Mesenteric fat pad (tissue), 1 donor: ENCODE data around the gene PRR19. TPM values are rescaled to one million over a fixed set of nuclear protein-coding genes. Genes with fewer than 3 reads are reported as not detected.
"Not testable (repeated sequence)": the region's sequence is repeated elsewhere in the genome, so short reads cannot be mapped to it uniquely, and the experiment has no call there.

Experiments
- DNase-seq: peaks from one replicate; pipeline ENCODE4 v3.0.0-alpha.2; 2020; ENCODE audit warnings: low spot score
- total RNA-seq: library from RNA; stranded (reverse); fragmentation: NEBNext Ultra II Directional; extraction: Animal tissue kit (Norgen Biotek cat#: 25700); gene quantifications from one replicate; pipeline ENCODE4 v1.2.1, GENCODE V29; 2021
- donor health status: DM: yes; HTN: yes; CAD: no.

The PRR19 gene
- total RNA-seq, 1 donor from 2014 or later, result not detected

GRCh38 chr19:42325308-42325895, 23.5 kb downstream of the PRR19 start, which contains the start of gene MEGF8:
TSS of gene MEGF8 (plus strand) at chr19:42325635. CDS start at chr19:42326244, 609 bp downstream.
- DNase-seq, result peak; percentile 98

DNA sequence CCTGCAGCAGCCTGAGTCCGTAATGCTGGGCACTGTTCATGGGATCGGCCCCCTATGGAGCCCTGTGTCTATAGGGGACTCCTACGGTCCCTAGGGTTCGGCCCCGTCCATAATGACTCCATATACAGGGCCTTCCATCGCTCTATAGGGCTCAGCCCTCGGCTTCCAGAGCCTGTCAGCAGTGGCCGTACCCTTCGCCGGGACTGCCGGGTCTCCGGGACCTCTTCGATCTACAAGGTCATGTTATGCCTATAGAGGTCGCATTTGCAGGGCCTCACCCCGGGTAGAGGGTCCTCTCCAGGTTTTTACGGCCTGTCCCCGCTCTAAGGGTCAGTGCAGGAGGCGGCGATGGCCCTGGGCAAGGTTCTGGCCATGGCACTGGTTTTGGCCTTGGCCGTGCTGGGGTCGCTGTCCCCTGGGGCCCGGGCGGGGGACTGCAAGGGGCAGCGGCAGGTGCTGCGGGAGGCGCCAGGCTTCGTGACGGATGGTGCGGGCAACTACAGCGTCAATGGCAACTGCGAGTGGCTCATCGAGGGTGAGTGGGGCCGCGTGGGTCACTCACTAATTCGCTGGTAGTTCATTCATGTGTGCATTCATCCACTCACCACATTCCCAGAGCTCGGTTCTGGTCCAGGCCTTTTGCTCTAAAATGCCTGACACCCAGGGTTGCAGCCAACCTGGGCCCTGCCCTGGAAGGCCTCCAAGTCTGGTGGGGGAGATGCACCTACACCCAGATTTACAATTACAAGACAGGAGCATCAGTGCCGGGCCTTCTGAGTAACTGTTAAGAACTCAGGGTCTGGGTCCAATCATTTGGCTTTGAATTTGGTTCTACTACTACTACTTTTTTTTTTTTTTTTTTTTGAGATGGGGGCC, 24.2 kb downstream of the PRR19 start:
- DNase-seq, result no peak

DNA sequence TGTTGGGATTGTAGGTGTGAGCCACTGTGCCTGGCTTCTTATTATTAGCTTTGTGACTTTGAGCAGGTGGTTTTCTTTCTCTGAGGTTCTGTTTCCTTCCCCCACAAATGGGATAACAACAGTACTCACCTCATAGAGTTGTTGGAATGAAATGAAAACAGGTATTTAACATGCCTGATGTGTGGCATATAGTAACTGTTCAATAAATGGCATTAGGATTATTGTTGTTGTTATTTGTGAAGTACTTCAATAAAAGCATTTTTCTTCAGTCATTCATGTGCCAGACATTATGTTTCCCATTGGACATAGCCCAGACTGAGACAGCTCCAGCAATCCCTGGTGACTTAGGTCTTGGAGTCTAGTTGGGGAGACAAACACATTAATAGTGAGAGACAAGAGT, 25.0 kb downstream of the PRR19 start:
- DNase-seq, result no peak

GRCh38 chr19:42327381-42327780, 25.4 kb downstream of the PRR19 start:
- DNase-seq, result no peak

- DNase-seq, result no peak
Measured at GRCh38 chr19:42328106-42328505, 26.2 kb downstream of the PRR19 start.

DNA sequence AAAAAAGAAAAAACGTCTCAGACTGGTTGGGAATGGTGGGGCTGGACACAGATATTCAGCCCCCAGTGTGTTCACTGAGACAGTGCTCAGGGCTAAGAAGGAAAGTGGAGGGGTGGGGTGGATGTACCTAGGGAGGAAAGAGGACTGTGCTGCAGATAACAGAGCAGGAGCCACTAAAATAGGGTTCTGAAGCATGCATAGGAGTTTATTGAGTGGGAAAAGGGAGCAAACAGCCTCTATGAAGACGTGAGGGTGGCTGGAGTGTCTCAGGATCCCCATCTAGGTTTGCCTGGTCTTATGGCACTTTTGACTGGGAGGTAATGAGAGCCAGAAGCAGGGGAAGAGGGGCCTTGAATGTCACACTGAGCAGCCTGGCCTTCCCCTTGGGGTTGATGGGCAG, 26.9 kb downstream of the PRR19 start:
- DNase-seq, result no peak

DNA sequence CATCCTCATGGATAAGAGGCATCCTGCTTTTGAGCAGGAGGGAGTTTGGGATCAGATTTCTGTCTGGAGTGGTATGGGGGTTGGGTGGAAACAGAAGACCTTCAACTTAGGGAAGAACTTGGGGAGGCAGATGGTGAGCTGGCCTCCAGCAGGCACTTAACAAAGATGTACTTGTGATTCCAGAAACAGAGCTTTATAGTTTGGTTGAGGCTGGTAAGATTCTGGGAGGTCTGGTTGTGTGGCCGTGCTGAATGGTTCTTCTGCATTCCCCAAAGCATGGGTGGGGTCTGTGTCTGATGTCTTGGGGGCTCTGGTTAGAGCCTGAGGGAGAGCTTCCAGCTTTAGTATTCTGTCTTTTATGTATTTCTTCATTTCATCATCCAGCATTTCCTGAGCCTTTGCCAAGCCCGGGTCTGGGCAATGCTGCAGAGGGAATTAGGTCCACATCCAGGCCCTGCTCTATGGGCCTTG, 28.3 kb downstream of the PRR19 start:
- DNase-seq, result no peak

- not testable (repeated sequence) for DNase-seq
Measured at GRCh38 chr19:42331333-42331732, 29.4 kb downstream of the PRR19 start.

GRCh38 chr19:42332059-42332458, 30.1 kb downstream of the PRR19 start:
- DNase-seq, result no peak

DNA sequence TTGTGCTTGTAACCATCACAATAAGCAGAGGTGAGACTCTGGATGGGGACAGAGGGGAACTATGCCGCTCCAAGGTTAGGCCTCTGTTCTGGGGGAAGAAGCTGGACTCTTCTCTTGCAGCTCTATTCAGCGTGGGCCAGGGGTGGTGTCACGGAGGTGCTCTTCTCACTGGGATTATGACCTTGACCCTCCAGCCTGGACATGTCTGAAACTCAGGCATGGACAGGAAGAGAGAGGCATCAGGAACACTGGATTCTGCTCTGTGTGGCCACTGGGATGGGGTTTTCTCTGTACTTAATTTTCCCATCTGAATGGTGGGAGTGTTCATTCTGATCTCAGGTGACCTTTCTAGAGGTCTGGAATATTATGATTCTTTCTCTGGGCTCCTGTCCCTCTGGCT, 31.1 kb downstream of the PRR19 start:
- DNase-seq, result no peak

GRCh38 chr19:42333975-42334696, 32.2 kb downstream of the PRR19 start:
- DNase-seq, result no peak

DNA sequence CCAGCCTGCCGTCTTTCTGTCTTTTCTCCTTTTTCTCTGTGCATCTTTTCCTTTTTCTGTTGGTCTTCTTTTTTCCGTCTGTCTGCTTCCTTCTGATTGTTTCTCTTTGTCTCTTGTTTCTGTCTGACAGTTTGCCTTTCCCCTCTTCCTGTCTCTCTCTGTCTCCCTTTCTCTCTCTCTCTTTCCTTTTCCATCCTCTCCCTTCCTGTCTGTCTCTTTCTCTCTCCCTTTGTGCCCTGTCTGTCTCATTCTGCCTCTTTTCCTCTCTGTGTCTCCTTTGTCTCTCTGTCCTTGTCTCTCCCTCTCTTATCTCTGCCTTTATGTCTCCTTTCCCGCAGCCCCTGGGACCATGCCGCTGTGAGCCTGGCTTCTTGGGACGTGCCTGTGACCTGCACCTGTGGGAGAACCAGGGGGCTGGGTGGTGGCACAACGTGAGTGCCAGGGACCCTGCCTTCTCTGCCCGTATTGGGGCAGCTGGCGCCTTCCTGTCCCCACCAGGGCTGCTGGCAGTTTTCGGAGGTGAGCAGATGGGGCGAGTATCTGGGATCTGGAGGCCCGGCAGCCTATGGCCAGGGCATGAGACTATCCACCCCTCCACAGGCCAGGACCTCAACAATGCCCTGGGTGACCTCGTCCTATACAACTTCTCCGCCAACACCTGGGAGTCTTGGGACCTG, 32.9 kb downstream of the PRR19 start:
- DNase-seq, result no peak

DNA sequence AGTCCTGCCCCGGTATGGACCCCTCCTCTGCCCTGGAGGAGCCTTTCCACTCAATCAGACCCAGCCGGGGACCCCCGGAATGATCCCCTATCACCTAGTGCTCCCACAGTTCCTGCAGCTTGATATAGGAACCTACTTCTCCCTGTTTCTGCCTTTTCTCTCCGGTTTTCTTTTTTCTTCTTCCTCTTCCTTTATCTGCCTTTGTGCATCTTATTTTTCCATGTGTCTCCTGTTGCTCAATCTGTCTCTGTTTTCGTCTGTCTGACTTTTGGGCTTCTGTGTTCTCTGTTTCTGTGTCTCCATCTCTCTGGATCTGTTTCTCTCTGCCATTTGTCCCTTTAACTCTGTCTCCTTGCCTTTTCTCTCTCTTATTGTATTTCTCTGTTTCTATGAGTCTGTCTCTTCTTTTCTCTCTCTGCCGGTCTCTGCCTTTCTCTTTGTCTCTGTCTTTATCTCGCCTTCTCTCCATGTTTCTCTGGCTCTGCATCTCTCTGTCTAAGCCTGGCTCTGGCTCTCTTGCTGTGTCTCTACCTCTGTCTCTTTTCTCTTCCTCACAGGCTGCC, 33.5 kb downstream of the PRR19 start:
- DNase-seq, result no peak

DNA sequence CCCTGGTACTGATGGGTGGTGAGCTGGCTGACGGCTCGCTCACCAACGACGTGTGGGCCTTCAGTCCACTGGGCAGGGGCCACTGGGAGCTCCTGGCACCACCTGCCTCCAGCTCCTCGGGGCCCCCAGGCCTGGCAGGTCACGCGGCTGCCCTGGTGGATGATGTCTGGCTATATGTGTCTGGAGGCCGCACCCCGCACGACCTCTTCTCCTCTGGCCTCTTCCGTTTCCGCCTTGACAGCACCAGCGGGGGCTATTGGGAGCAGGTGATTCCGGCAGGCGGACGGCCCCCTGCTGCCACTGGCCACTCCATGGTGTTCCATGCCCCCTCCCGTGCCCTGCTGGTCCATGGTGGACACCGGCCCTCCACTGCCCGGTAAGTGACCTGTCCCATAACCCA, 34.0 kb downstream of the PRR19 start:
- DNase-seq, result no peak

DNA sequence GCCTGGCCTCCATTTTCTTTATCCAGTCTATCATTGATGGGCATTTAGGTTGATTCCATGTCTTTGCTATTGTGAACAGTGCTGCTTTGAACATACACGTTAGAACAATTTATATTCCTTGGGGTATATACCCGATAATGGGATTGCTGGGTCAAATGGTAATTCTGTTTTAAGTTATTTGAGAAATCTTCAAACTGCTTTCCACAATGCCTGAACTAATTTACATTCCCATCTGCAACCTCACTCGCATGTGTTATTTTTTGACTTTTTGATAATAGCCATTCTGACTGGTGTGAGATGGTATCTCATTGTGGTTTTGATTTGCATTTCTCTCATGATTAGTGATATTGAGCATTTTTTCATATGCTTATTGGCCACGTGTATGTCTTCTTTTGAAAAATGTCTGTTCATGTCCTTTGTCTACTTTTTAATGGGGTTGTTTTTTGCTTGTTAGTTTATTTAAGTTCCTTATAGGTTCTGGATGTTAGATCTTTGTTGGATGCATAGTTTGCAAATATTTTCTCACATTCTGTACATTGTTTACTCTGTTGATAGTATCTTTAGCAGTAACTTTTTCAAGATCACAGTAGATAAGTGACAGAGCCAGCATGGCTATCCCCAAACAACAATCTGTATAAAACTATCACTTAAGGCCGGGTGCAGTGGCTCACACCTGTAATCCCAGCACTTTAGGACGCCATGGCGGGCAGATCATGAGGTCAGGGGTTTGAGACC, 37.4 kb downstream of the PRR19 start:
- DNase-seq, result not testable (repeated sequence)

GRCh38 chr19:42339922-42340321, 38.0 kb downstream of the PRR19 start:
- not testable (repeated sequence) for DNase-seq

DNA sequence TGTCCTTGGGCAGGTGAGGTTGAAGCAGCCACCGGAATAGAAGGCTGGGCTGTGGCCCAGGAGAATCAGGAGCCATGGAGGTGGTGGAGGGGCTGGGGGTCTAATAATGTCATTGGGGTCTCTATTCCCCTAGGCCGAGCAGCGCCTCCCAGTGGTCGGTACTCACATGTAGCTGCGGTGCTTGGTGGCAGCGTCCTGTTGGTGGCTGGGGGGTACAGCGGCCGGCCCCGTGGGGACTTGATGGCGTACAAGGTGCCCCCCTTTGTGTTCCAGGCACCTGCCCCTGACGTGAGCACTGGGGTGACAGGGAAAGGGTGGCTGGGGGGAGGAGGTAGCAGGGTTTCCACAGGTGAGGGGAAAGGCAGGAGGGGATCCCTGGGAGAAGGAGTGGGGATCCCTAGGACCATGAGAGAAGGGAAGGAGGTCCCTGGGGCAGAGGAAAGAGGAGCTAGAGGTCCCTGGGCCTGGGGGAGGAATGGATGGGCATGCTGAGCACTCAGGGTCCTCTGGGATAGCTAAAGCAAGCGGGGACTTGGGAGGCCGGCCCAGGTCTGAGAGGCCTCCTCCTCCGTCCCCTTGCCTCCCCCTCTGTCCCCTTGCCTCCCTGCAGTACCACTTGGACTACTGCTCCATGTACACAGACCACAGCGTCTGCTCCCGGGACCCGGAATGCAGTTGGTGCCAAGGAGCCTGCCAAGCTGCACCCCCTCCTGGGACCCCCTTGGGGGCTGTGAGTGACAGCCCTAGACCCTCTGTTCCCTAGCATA, 41.6 kb downstream of the PRR19 start:
- DNase-seq, result no peak

DNA sequence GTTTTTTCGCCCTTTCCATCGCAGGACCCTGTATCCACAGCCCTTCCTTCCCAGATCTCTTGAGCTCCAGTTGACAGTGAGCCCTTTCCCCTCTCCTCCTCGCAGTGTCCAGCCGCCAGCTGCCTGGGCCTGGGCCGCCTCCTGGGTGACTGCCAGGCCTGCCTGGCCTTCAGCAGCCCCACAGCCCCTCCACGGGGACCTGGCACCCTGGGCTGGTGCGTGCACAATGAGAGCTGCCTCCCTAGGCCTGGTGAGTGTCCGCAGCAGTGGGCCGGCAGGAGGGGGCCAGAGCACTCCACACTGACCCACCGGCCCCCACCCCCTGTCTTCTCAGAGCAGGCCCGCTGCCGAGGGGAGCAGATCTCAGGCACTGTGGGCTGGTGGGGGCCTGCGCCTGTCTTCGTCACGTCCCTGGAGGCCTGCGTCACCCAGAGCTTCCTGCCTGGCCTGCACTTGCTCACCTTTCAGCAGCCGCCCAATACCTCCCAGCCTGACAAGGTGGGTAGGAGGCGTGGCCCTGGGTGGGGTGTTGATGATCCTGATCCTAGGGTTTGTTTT, 42.5 kb downstream of the PRR19 start:
- DNase-seq, result no peak

GRCh38 chr19:42345191-42345812, 43.4 kb downstream of the PRR19 start:
- DNase-seq, result no peak
